MM.1S (cell line): Measurements from ENCODE around the gene PTCH2.

Experiments
- EZH2 ChIP-seq: fragments of 300-600 bp; sonication (generic); optimal IDR thresholded peaks from 2 replicates; pipeline ENCODE3; 2017; ENCODE audit warnings: low read depth, mild to moderate bottlenecking, antibody characterized with exemption, low read length, mixed read lengths
- EZH2phosphoT487 ChIP-seq: fragments of 300-600 bp; sonication (generic); IDR thresholded peaks from 2 replicates; pipeline ENCODE4 v1.6.1; 2018; ENCODE audit warnings: antibody characterized with exemption, low read length
- TF ChIP-seq, protein P1 (sequence below): fragments of 300-600 bp; sonication (generic); IDR thresholded peaks from 2 replicates; pipeline ENCODE4 v1.5.1; 2016; ENCODE audit warnings: antibody characterized with exemption, low read length, mixed read lengths

DNA sequence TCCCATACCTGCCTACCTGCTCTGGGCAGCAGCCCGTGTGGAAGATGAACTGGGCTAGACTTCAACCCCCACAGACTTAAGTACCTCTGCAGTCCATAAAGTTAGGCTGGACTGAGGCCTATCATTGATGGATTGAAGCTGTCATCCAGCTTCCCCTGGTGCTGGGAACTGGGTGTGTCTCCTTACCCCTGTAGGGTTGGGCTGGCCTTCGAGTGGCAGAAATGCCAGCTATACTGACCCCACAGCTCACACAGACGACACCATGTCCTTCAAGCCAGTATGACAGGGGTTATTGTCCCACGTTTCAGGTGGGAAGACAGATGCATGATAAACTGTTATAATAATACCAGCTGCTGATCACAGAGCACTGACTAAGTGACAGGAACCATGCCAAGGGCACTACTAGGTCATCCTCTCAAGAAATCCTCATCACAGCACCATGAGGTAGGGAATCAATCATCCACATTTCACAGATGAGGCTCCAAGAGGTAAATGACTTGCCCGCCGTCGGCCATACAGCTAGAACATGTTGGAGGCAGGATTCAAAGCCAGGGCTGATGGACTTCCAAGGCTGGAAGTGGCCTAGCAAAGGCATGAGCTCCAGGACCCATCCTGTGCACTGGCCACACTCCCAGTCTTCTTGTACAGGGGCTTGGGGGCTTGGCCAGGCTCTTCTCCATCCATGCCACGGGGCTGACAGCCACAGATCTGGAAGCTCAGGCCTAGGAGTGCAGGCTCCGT, 54.8 kb downstream of the PTCH2 start, which contains the start of gene BEST4:
- TF ChIP-seq, protein P1, sequence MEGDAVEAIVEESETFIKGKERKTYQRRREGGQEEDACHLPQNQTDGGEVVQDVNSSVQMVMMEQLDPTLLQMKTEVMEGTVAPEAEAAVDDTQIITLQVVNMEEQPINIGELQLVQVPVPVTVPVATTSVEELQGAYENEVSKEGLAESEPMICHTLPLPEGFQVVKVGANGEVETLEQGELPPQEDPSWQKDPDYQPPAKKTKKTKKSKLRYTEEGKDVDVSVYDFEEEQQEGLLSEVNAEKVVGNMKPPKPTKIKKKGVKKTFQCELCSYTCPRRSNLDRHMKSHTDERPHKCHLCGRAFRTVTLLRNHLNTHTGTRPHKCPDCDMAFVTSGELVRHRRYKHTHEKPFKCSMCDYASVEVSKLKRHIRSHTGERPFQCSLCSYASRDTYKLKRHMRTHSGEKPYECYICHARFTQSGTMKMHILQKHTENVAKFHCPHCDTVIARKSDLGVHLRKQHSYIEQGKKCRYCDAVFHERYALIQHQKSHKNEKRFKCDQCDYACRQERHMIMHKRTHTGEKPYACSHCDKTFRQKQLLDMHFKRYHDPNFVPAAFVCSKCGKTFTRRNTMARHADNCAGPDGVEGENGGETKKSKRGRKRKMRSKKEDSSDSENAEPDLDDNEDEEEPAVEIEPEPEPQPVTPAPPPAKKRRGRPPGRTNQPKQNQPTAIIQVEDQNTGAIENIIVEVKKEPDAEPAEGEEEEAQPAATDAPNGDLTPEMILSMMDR = no peak
- TF ChIP-seq EZH2 (no peak), EZH2phosphoT487 (no peak)
